G401 (cell line): ENCODE results near the gene AQP7. TPM values are rescaled to one million over a fixed set of nuclear protein-coding genes. Genes with fewer than 3 reads are reported as not detected.
"Not testable (repeated sequence)": the region's sequence is repeated elsewhere in the genome, so short reads cannot be mapped to it uniquely, and the experiment has no call there.

Experiments
- DNase-seq: peaks from one replicate; pipeline ENCODE4 v3.0.0-alpha.2; 2015; ENCODE audit warnings: low spot score
- in situ Hi-C: cut with HindIII; loops from 2 replicates; pipeline ENCODE4 v1.10.0; 2016; ENCODE audit warnings: low sequenced_read_pairs, mixed read lengths
- total RNA-seq: library from RNA; depleted of rRNA; stranded (reverse); fragments of >200 nt; shearing (Covaris generic); gene quantifications from 2 replicates; pipeline ENCODE4 v1.2.3, GENCODE V29; 2014

Gene AQP7
- total RNA-seq, 1 experiment from 2014 or later, result 0.17 TPM

- in situ Hi-C loops, result no loop called here
- DNase-seq, result no peak
Observed at GRCh38 chr9:33435821-33436277, 33.5 kb upstream of the AQP7 start.

- no peak for DNase-seq
- in situ Hi-C loops, result no loop called here
Observed at GRCh38 chr9:33434317-33435105, 32.1 kb upstream of the AQP7 start.

- in situ Hi-C loops, result no loop called here
- DNase-seq, result no peak
Observed at GRCh38 chr9:33433871-33434270, 31.5 kb upstream of the AQP7 start.

- in situ Hi-C loops, result no loop called here
Observed at GRCh38 chr9:33431420-33431819, 29.1 kb upstream of the AQP7 start.

GRCh38 chr9:33430942-33431341 is 28.6 kb upstream of the AQP7 start:
- in situ Hi-C loops, result no loop called here
- no peak for DNase-seq

More at GRCh38 chr9:33431420-33431819, 29.1 kb upstream of the AQP7 start:
- DNase-seq, result no peak

- in situ Hi-C loops, result no loop called here
Observed at GRCh38 chr9:33429256-33429985, 27.1 kb upstream of the AQP7 start.

GRCh38 chr9:33426843-33427293 is 24.5 kb upstream of the AQP7 start:
- no peak for DNase-seq
- in situ Hi-C loops, result no loop called here

More at GRCh38 chr9:33429256-33429985, 27.1 kb upstream of the AQP7 start:
- DNase-seq, result no peak

- in situ Hi-C loops, result no loop called here
- DNase-seq, result no peak
Observed at GRCh38 chr9:33425128-33425533, 22.8 kb upstream of the AQP7 start.

- DNase-seq, in situ Hi-C loops: not testable (repeated sequence)
Observed at GRCh38 chr9:33424492-33424891, 22.1 kb upstream of the AQP7 start.

GRCh38 chr9:33424043-33424442 is 21.7 kb upstream of the AQP7 start:
- DNase-seq, result not testable (repeated sequence)

GRCh38 chr9:33419708-33420303 is 17.4 kb upstream of the AQP7 start:
- in situ Hi-C loops, result no loop called here

More at GRCh38 chr9:33424043-33424442, 21.7 kb upstream of the AQP7 start:
- in situ Hi-C loops, result not testable (repeated sequence)

GRCh38 chr9:33418090-33418489 is 15.7 kb upstream of the AQP7 start:
- in situ Hi-C loops, result no loop called here
- no peak for DNase-seq

More at GRCh38 chr9:33419708-33420303, 17.4 kb upstream of the AQP7 start:
- no peak for DNase-seq

GRCh38 chr9:33416996-33417395 is 14.6 kb upstream of the AQP7 start:
- no peak for DNase-seq
- in situ Hi-C loops, result no loop called here

- in situ Hi-C loops, result no loop called here
Observed at GRCh38 chr9:33415501-33416038, 13.2 kb upstream of the AQP7 start.

GRCh38 chr9:33414889-33415500 is 12.6 kb upstream of the AQP7 start:
- no peak for DNase-seq

More at GRCh38 chr9:33415501-33416038, 13.2 kb upstream of the AQP7 start:
- peak; percentile 48 for DNase-seq

GRCh38 chr9:33414268-33414667 is 11.9 kb upstream of the AQP7 start:
- in situ Hi-C loops, result no loop called here

More at GRCh38 chr9:33414889-33415500, 12.6 kb upstream of the AQP7 start:
- in situ Hi-C loops, result no loop called here

GRCh38 chr9:33408087-33408486 is 5.7 kb upstream of the AQP7 start:
- no peak for DNase-seq
- in situ Hi-C loops, result no loop called here

More at GRCh38 chr9:33414268-33414667, 11.9 kb upstream of the AQP7 start:
- DNase-seq, result no peak

GRCh38 chr9:33407061-33407460 is 4.7 kb upstream of the AQP7 start:
- in situ Hi-C loops, result no loop called here

GRCh38 chr9:33404788-33405362 is 2.5 kb upstream of the AQP7 start:
- DNase-seq, result no peak

More at GRCh38 chr9:33407061-33407460, 4.7 kb upstream of the AQP7 start:
- DNase-seq, result no peak

More at GRCh38 chr9:33404788-33405362, 2.5 kb upstream of the AQP7 start:
- in situ Hi-C loops, result no loop called here
